ENCODE measurements around the gene CTAG1B. TPM values are rescaled to one million over a fixed set of nuclear protein-coding genes. Genes with fewer than 3 reads are reported as not detected.

Gene CTAG1B
- polyA plus RNA-seq, 1 donor from 2014 or later = not detected

DNA sequence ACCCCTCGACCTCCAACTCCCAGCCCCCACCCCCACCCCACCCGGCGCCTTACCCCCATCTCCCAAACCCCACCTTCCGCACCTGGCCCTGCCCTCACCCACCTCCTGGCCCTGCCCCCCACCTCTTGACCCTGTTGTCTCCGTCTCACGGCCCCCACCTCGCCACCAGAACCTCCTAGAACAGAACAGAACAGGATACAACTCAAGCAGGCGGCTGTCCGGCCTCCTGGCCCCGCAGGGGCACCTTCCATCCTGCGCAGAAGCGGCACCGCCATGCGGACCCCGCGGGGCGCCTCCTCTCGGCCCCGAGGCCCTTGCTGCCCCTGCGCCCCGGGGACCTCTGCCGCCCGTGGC, 33.9 kb upstream of the CTAG1B start:
- H3K9me3 ChIP-seq (ENCODE audit: low read length) = no peaks in the 10 kb centered on the region
- no peak overlapping the region for H3K27ac ChIP-seq (ENCODE audit: low read length)
- H4K20me1 ChIP-seq (ENCODE audit: insufficient read depth) = no peaks in the 10 kb centered on the region
- TF ChIP-seq POLR2AphosphoS5 (IDR thresholded peaks at IDR 0.05) (no peak), RAD21 (conservative IDR thresholded peaks at IDR 0.05) (no peak), SMC3 (conservative IDR thresholded peaks at IDR 0.05; ENCODE audit: poor library complexity) (no peak), MXI1 (conservative IDR thresholded peaks at IDR 0.05; ENCODE audit: poor library complexity, severe bottlenecking) (no peak), TAF1 (IDR thresholded peaks at IDR 0.05; ENCODE audit: low read depth) (no peak), EZH2 (IDR thresholded peaks at IDR 0.05; ENCODE audit: borderline replicate concordance, insufficient read depth, low read length, poor library complexity, severe bottlenecking) (no peak), EP300 (conservative IDR thresholded peaks at IDR 0.05; ENCODE audit: poor library complexity, severe bottlenecking) (no peak)
- TF ChIP-seq, protein P1, sequence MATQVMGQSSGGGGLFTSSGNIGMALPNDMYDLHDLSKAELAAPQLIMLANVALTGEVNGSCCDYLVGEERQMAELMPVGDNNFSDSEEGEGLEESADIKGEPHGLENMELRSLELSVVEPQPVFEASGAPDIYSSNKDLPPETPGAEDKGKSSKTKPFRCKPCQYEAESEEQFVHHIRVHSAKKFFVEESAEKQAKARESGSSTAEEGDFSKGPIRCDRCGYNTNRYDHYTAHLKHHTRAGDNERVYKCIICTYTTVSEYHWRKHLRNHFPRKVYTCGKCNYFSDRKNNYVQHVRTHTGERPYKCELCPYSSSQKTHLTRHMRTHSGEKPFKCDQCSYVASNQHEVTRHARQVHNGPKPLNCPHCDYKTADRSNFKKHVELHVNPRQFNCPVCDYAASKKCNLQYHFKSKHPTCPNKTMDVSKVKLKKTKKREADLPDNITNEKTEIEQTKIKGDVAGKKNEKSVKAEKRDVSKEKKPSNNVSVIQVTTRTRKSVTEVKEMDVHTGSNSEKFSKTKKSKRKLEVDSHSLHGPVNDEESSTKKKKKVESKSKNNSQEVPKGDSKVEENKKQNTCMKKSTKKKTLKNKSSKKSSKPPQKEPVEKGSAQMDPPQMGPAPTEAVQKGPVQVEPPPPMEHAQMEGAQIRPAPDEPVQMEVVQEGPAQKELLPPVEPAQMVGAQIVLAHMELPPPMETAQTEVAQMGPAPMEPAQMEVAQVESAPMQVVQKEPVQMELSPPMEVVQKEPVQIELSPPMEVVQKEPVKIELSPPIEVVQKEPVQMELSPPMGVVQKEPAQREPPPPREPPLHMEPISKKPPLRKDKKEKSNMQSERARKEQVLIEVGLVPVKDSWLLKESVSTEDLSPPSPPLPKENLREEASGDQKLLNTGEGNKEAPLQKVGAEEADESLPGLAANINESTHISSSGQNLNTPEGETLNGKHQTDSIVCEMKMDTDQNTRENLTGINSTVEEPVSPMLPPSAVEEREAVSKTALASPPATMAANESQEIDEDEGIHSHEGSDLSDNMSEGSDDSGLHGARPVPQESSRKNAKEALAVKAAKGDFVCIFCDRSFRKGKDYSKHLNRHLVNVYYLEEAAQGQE (IDR thresholded peaks at IDR 0.05; ENCODE audit: borderline replicate concordance) = no peak
- TF ChIP-seq, protein P2, sequence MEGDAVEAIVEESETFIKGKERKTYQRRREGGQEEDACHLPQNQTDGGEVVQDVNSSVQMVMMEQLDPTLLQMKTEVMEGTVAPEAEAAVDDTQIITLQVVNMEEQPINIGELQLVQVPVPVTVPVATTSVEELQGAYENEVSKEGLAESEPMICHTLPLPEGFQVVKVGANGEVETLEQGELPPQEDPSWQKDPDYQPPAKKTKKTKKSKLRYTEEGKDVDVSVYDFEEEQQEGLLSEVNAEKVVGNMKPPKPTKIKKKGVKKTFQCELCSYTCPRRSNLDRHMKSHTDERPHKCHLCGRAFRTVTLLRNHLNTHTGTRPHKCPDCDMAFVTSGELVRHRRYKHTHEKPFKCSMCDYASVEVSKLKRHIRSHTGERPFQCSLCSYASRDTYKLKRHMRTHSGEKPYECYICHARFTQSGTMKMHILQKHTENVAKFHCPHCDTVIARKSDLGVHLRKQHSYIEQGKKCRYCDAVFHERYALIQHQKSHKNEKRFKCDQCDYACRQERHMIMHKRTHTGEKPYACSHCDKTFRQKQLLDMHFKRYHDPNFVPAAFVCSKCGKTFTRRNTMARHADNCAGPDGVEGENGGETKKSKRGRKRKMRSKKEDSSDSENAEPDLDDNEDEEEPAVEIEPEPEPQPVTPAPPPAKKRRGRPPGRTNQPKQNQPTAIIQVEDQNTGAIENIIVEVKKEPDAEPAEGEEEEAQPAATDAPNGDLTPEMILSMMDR (IDR thresholded peaks at IDR 0.05; ENCODE audit: poor library complexity, severe bottlenecking) = no peak
- no peak overlapping the region for H3K9ac ChIP-seq (ENCODE audit: low read length)
- no peaks in the 10 kb centered on the region for H3K79me2 ChIP-seq (replicated peaks; ENCODE audit: insufficient read depth, low read length)
- no peaks in the 10 kb centered on the region for H3K9me2 ChIP-seq (ENCODE audit: insufficient read depth, low read length)
- H3K4me3 ChIP-seq (ENCODE audit: low read length) = no peak overlapping the region
- H3K36me3 ChIP-seq (ENCODE audit: insufficient read depth, low read length) = no peaks in the 10 kb centered on the region
- H3K4me2 ChIP-seq (ENCODE audit: low read length) = no peak overlapping the region
- H3F3A ChIP-seq (ENCODE audit: insufficient read depth, low read length, poor library complexity, severe bottlenecking) = no peaks in the 10 kb centered on the region
- no peak overlapping the region for H2AFZ ChIP-seq (ENCODE audit: low read depth, low read length)
- no peaks in the 10 kb centered on the region for H3K27me3 ChIP-seq (ENCODE audit: insufficient read depth, low read depth, low read length)

DNA sequence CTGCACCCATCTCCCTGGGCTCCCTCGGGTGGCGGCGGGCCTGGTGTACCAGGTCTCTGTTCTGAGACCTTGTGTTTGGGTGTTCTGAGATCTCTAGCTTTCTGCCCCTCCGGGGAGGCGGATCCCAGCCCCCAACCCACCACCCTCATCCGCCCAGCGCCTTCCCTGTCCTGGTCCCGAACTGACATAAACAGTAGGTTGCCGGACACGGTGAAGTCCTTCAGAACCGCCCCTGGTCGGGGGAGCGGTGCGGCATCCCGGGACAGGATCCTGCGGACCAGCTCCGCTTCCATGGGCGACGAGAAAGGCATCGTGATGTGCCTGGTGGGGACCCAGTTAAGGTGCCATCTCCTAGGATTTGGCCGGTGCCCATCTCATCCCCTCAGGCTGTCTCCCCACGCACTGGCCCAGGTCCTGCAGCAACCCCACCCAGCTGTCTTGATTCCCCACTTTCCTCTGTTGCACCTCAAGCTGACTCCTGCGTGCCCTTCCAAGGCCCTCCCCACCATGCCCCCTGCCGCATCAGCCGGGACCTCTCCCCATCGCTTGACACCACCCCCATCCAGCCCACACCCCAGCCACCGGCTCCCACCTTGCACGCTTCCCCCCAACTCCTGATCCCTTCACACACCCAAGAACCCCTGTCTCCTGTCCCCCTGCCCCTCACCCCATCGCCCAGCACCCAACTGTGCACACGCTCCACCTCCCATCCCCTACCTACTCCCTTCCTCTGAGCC, 33.4 kb upstream of the CTAG1B start:
- Histone ChIP-seq H3K4me2 (ENCODE audit: low read length) (no peak overlapping the region), H3K79me2 (replicated peaks; ENCODE audit: insufficient read depth, low read length) (no peaks in the 10 kb centered on the region), H3K9ac (ENCODE audit: low read length) (no peak overlapping the region), H3K27ac (ENCODE audit: low read length) (no peak overlapping the region), H3K27me3 (ENCODE audit: insufficient read depth, low read depth, low read length) (no peaks in the 10 kb centered on the region), H3F3A (ENCODE audit: insufficient read depth, low read length, poor library complexity, severe bottlenecking) (no peaks in the 10 kb centered on the region), H2AFZ (ENCODE audit: low read depth, low read length) (no peak overlapping the region), H4K20me1 (ENCODE audit: insufficient read depth) (no peaks in the 10 kb centered on the region), H3K9me3 (ENCODE audit: low read length) (no peaks in the 10 kb centered on the region), H3K36me3 (ENCODE audit: insufficient read depth, low read length) (no peaks in the 10 kb centered on the region), H3K4me3 (ENCODE audit: low read length) (no peak overlapping the region), H3K9me2 (ENCODE audit: insufficient read depth, low read length) (no peaks in the 10 kb centered on the region)
- TF ChIP-seq POLR2AphosphoS5 (IDR thresholded peaks at IDR 0.05) (no peak), TAF1 (IDR thresholded peaks at IDR 0.05; ENCODE audit: low read depth) (no peak), EP300 (conservative IDR thresholded peaks at IDR 0.05; ENCODE audit: poor library complexity, severe bottlenecking) (no peak), MXI1 (conservative IDR thresholded peaks at IDR 0.05; ENCODE audit: poor library complexity, severe bottlenecking) (no peak), EZH2 (IDR thresholded peaks at IDR 0.05; ENCODE audit: borderline replicate concordance, insufficient read depth, low read length, poor library complexity, severe bottlenecking) (no peak), SMC3 (conservative IDR thresholded peaks at IDR 0.05; ENCODE audit: poor library complexity) (no peak), RAD21 (conservative IDR thresholded peaks at IDR 0.05) (no peak)
- TF ChIP-seq, protein P1 (IDR thresholded peaks at IDR 0.05; ENCODE audit: borderline replicate concordance) = no peak
- TF ChIP-seq, protein P2 (IDR thresholded peaks at IDR 0.05; ENCODE audit: poor library complexity, severe bottlenecking) = no peak
